Effector CD8-positive, alpha-beta T cell (primary cell): ENCODE measurements around the gene SORL1-AS1.
A peak's percentile ranks its signal among the peaks of the same experiment; 100 is the strongest.
"Not testable (repeated sequence)": the region's sequence is repeated elsewhere in the genome, so short reads cannot be mapped to it uniquely, and the experiment has no call there.

Experiments used
- DNase-seq: peaks from one replicate; lab custom pipeline; 2025; lab: John Stamatoyannopoulos, UW

The SORL1-AS1 gene

GRCh38 chr11:121427400-121427744, 25.4 kb downstream of the SORL1-AS1 start:
- DNase-seq: no peak

- DNase-seq: peak; percentile 11
Observed at GRCh38 chr11:121426476-121427399, 26.0 kb downstream of the SORL1-AS1 start.

- DNase-seq: no peak
Observed at GRCh38 chr11:121425828-121426227, 26.9 kb downstream of the SORL1-AS1 start.

DNA sequence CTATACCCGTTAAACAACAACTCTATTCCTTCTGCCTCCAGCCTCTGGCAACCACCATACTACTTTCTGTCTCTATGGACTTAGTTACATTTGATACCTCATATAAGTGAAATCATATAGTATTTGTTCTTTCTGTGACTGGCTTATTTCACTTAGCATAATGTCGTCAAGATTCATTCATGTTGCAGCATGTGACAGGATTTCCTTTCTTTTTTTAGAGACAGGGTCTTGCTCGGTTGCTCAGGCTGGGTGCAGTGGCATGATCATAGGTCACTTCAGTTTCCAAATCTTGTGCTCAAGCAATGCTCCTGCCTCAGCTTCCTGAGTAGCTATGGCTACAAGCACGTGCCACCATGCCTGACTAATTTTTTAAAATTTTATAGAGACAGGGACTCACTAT, 30.1 kb downstream of the SORL1-AS1 start:
- DNase-seq: no peak

DNA sequence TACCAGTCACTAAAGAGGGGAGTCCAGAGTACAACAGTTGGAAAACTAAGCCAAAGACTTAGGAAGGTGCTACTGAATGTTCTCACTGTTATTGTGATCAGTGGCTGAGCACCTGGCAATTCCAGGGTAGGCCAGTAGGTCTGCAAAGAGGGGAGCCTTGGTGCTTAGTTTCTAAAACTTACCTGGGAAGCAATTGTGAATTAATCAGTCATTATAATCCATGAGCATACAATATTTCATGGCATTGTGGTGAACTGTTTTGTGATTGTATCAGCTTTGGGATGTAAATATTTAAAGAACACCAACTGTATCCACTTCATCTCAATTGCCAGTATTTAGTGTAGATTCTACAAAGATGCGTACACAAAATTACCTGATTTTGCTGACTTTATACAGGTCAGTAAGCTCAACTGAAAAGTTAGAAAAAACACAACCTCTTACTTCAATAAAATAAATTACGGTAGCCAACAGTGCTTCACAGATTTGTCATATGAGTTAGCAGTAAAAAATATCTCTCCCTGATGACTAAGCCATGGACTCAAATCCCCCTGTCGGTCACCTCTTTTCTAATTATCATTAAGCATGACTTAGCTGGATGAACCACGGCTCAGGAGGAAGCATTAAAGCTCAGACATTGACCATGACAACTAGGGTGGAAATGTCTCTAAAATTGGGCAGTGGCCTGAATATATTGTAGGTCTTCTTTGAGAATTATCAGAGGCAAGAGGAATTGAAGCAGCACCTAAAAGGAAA, 31.4 kb downstream of the SORL1-AS1 start:
- DNase-seq: no peak

- no peak for DNase-seq
Observed at GRCh38 chr11:121420398-121420797, 32.4 kb downstream of the SORL1-AS1 start.

DNA sequence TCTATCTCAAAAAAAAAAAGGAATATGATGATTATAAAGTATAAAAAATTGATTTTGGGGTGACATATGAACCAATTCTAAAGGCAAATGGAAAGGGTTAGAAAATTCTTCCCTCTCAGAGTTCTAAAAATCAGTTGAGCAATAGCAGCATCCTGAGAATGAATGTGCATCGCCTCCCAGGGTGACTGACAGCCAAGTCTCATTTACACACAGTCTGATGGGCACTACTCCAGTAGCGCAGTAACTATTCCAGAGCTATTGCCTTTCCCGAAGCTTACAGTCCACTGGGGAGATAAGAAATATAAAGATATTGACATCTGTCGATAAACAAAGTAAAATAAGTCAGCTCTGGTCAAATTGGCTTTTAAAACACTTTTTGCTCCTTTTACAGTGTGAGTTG, 32.9 kb downstream of the SORL1-AS1 start:
- no peak for DNase-seq

DNA sequence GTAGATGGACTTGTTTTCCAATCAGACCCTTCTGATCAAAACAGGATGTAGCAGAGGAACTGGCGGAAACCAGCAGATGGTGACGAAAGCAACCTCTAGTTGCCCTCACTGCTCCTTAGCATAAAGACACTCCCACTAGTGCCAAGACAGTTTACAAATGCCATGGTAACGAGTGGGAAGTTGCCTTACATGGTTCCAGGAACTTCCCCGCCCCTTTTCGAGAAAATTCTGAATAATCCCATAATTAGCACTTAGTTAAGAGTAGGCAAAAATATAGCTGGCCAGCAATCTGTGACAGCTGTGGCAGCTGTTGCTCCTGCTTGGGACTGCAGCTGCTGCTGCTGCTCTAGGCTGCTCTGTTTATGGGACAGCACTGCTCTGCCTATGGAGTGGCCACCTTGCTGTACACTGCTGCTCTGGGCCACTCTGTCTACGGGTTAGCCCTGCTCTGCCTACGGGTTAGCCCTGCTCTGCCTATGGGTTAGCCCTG, 34.1 kb downstream of the SORL1-AS1 start:
- no peak for DNase-seq

DNA sequence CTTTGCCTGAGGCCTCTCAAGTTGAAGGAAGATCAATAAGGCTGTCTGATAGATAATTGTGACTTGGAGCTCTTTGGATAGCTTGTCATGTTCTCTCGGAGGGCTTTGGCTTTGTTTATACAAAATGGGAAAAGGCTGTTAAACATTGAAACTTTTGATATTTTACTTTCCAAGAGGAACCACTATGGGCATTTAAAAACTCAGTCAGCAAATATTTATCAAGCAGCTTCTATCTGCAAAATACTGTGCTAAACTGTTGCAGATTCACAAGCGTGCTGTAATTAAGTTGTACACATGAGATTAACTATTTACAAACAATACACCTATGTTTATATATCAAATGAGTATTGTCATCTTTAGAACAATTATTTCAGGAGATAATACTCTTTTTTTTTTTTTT, 35.2 kb downstream of the SORL1-AS1 start:
- DNase-seq: no peak

DNA sequence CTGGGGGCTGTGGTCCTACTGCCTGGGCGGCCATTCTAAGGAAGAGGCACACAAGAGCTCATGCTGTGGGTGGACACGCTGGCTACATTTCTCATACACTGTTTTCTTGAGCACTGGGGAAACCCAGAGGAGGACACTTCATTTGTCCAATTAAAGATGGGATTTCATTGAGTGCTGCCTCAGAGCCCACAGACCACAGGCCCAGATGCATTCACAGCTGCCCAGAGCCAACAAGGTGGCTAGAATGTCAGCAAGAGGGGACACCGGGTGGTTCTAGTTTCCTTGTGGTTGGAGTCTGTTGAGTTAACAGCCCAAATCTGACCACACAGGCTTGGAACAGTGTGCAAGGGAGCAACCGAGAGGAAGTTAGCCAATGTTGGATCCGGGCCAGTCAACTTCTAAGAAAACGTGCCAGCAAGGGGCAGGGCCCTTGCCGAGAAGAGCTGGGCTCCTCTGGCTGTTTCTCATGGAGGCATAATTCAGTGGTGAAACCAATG, 35.7 kb downstream of the SORL1-AS1 start:
- DNase-seq: no peak

DNA sequence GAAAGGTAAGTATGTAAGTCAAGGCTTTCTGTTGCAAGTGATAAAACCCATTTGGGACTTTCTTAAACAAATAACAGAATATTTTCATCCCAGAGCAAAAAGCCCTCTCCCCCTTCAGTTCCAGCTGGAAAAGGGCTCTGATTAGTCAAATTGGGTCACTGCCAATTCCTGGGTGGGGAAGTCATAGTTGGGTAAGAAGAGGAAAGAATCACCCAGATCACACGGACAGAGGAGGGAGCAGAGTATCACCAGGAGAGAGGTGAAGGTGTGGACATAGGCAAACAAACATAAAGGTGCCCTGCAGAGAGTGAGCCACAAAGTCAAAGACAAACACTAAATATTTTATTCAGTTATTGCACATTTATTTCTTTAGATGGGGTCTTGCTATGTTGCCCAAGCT, 36.9 kb downstream of the SORL1-AS1 start:
- no peak for DNase-seq

GRCh38 chr11:121414141-121414913, 38.4 kb downstream of the SORL1-AS1 start:
- DNase-seq: no peak

GRCh38 chr11:121412711-121413415, 39.9 kb downstream of the SORL1-AS1 start:
- DNase-seq: no peak

GRCh38 chr11:121412000-121412587, 40.7 kb downstream of the SORL1-AS1 start:
- no peak for DNase-seq

- not testable (repeated sequence) for DNase-seq
Observed at GRCh38 chr11:121411330-121411729, 41.4 kb downstream of the SORL1-AS1 start.

DNA sequence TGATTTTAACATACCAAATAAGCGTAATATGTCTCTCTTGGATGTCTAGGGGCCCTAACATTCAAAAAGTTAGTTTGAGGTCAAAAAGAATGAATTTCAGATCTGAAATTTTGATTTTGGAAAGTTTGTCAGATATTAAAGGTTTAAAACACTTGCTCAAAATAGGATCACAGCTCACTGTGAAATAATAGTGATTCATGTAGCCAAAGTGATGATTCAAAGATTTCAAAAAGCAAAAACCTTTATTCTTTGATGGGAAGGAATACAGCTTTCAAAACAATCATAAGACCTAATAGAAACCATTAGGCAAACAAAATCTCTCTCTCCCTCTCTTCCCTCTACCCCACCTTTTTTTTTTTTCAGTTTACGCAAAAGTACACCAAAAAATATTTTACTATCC, 42.7 kb downstream of the SORL1-AS1 start:
- not testable (repeated sequence) for DNase-seq

- no peak for DNase-seq
Observed at GRCh38 chr11:121408830-121409229, 43.9 kb downstream of the SORL1-AS1 start.

GRCh38 chr11:121406291-121406690, 46.5 kb downstream of the SORL1-AS1 start:
- DNase-seq: no peak

DNA sequence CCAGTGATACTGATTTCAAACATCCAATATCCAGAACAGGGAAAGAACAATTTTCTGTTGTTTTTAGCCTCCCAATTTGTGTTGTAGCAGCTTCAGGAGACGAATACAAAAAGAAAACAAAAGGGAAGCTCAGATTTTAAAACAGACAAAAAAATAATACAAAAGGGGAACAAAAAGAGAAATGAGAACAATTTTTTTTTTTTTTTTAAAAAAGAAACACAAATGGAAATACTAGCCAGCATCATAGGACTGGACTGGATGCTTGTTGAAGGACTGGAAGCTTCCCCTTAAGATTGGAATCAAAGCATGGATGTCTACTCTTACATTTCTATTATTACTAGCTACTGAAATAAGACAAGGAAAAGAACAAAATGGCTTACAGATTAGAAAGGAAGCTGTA, 47.1 kb downstream of the SORL1-AS1 start:
- DNase-seq: no peak

- no peak for DNase-seq
Observed at GRCh38 chr11:121394785-121395184, 58.0 kb downstream of the SORL1-AS1 start.

DNA sequence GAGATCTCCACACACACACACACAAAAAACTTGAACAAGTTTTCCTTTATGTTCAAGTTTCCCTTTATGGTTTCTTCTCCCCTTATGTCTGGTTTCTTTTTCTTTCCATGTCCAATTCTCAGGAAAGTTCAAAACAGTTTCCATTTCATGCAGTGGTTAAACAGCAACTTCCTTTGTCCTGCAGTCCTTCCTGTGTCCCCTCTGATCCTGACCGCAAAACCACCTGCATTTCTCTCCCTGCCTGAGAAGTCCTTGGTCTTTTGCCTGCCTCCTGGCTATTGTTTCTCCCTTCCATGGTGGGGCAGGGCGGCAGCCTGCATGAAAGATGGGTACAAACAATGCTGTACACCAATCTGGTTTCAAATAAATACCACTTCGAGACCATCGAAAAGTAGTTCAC, 58.9 kb downstream of the SORL1-AS1 start:
- no peak for DNase-seq
